ENCODE data around the gene BMP10. TPM values are rescaled to one million over a fixed set of nuclear protein-coding genes. Genes with fewer than 3 reads are reported as not detected.

The BMP10 gene
- total RNA-seq, 1 experiment from 2014 or later: not detected

GRCh38 chr2:68878753-68879152, 7.6 kb upstream of the BMP10 start:
- Histone ChIP-seq H2AFZ (ENCODE audit: low read length) (no peak overlapping the region), H3K79me2 (ENCODE audit: low read length) (no peaks in the 10 kb centered on the region), H3K4me3 (ENCODE audit: low read length) (no peak overlapping the region), H3K27me3 (ENCODE audit: low read length) (peaks cover 60% of the 10 kb centered on the region), H3K4me2 (ENCODE audit: low read length) (no peak overlapping the region), H3F3A (ENCODE audit: low read length, unreplicated experiment) (no peaks in the 10 kb centered on the region), H4K20me1 (ENCODE audit: low read length) (no peaks in the 10 kb centered on the region), H3K9ac (ENCODE audit: low read length) (no peak overlapping the region), H3K9me2 (replicated peaks; ENCODE audit: low read length) (no peaks in the 10 kb centered on the region), H3K4me1 (ENCODE audit: insufficient read depth, low read length) (no peaks in the 10 kb centered on the region), H3K9me3 (ENCODE audit: low read length) (no peaks in the 10 kb centered on the region), H3K36me3 (ENCODE audit: low read depth, low read length) (no peaks in the 10 kb centered on the region), H3K27ac (ENCODE audit: low read length) (no peak overlapping the region)
- ATAC-seq (no peak), DNase-seq (no peak)
- CTCF ChIA-PET: no interaction called here
- POLR2A ChIA-PET (ENCODE audit: unreplicated experiment): no interaction called here
- no peak for TF ChIP-seq EZH2phosphoT487 (IDR thresholded peaks at IDR 0.05; ENCODE audit: borderline replicate concordance, low read length)
- TF ChIP-seq EZH2 (IDR thresholded peaks at IDR 0.05; ENCODE audit: low read length, unreplicated experiment): no peak
- no peak for TF ChIP-seq CTCF (conservative IDR thresholded peaks at IDR 0.05; ENCODE audit: low read depth, low read length)
- intact Hi-C loops (cut with micrococcal nuclease): no loop called here
- BruUV-seq (replicated peaks): no TSS peak

- BruUV-seq (replicated peaks): no TSS peak
- H3K36me3 ChIP-seq (ENCODE audit: low read depth, low read length): no peaks in the 10 kb centered on the region
- CTCF ChIA-PET: no interaction called here
Measured at GRCh38 chr2:68878071-68878711, 7.0 kb upstream of the BMP10 start.

More at GRCh38 chr2:68878071-68878711, 7.0 kb upstream of the BMP10 start:
- intact Hi-C loops (cut with micrococcal nuclease): no loop called here
- H4K20me1 ChIP-seq (ENCODE audit: low read length): no peaks in the 10 kb centered on the region
- POLR2A ChIA-PET (ENCODE audit: unreplicated experiment): no interaction called here
- no peak overlapping the region for H3K4me3 ChIP-seq (ENCODE audit: low read length)
- no peak overlapping the region for H3K9ac ChIP-seq (ENCODE audit: low read length)
- DNase-seq (no peak), ATAC-seq (no peak)
- no peaks in the 10 kb centered on the region for H3K9me2 ChIP-seq (replicated peaks; ENCODE audit: low read length)
- no peaks in the 10 kb centered on the region for H3K9me3 ChIP-seq (ENCODE audit: low read length)
- no peak overlapping the region for H2AFZ ChIP-seq (ENCODE audit: low read length)
- no peaks in the 10 kb centered on the region for H3K4me1 ChIP-seq (ENCODE audit: insufficient read depth, low read length)
- H3K27ac ChIP-seq (ENCODE audit: low read length): no peak overlapping the region
- H3K27me3 ChIP-seq (ENCODE audit: low read length): peaks cover 56% of the 10 kb centered on the region
- TF ChIP-seq EZH2 (IDR thresholded peaks at IDR 0.05; ENCODE audit: low read length, unreplicated experiment) (no peak), EZH2phosphoT487 (IDR thresholded peaks at IDR 0.05; ENCODE audit: borderline replicate concordance, low read length) (no peak), CTCF (conservative IDR thresholded peaks at IDR 0.05; ENCODE audit: low read depth, low read length) (no peak)
- no peak overlapping the region for H3K4me2 ChIP-seq (ENCODE audit: low read length)
- no peaks in the 10 kb centered on the region for H3K79me2 ChIP-seq (ENCODE audit: low read length)
- H3F3A ChIP-seq (ENCODE audit: low read length, unreplicated experiment): no peaks in the 10 kb centered on the region

Data from PC-3 (cell line).